Upper lobe of left lung (tissue), 4 donors: ENCODE data around the gene C1QL1.

Experiments used
- CTCF ChIP-seq, 6 experiments: fragments of 450-650 bp in 4 of 6; fragments of 200-600 bp in 2 of 6; sonication (generic) in 2 of 6; IDR thresholded peaks; one replicate each; pipeline ENCODE4 v1.5.1; 2016 to 2019; ENCODE audit warnings: antibody characterized with exemption in 6 of 6
- EP300 ChIP-seq, 4 donors: sonication (generic); formaldehyde crosslinking; IDR thresholded peaks; one replicate each; pipeline ENCODE4 v1.5.1; 2017; ENCODE audit warnings: antibody characterized with exemption in 4 of 4, control low read depth in 2 of 4
- POLR2A ChIP-seq, 4 donors: fragments of 450-650 bp; IDR thresholded peaks; one replicate each; pipeline ENCODE4 v1.5.1; 2016 to 2017; ENCODE audit warnings: antibody characterized with exemption in 4 of 4, mild to moderate bottlenecking in 2 of 4
- POLR2AphosphoS5 ChIP-seq, 2 donors: sonication (generic); formaldehyde crosslinking; IDR thresholded peaks; one replicate each; pipeline ENCODE4 v1.5.1; 2017; ENCODE audit warnings: antibody characterized with exemption in 2 of 2

GRCh38 chr17:44967026-44967906 lies 837 bp downstream of the C1QL1 start:
- no peak for TF ChIP-seq POLR2AphosphoS5 (IDR thresholded peaks at IDR 0.05)
- no peak for TF ChIP-seq CTCF (IDR thresholded peaks at IDR 0.05)
- no peak for TF ChIP-seq EP300 (IDR thresholded peaks at IDR 0.05)
- TF ChIP-seq POLR2A (IDR thresholded peaks at IDR 0.05), result no peak
